Cardiac fibroblast (primary cell): Measurements from ENCODE around the gene ARNT2.
A peak's percentile ranks its signal among the peaks of the same experiment; 100 is the strongest.

Experiments
- DNase-seq, 2 donors: peaks; one replicate each; pipeline versions ENCODE4 v3.0.0 to v3.0.0-alpha.2; 2010; ENCODE audit warnings: low read depth in 2 of 2
- H3K4me3 ChIP-seq, 2 donors: replicated peaks in 1 of 2; 1 replicate in 1 of 2; 2 replicates in 1 of 2; pipeline ENCODE4 v1.5.1; 2011; ENCODE audit warnings: low read depth in 2 of 2, low read length in 2 of 2, mild to moderate bottlenecking in 2 of 2, moderate library complexity in 1 of 2
- CTCF ChIP-seq: IDR thresholded peaks from one replicate; pipeline ENCODE4 v1.5.1; 2011; ENCODE audit warnings: low read depth, mild to moderate bottlenecking, low read length, inconsistent platforms

The ARNT2 gene

GRCh38 chr15:80633221-80633620 lies 229.0 kb downstream of the ARNT2 start:
- no peak for TF ChIP-seq CTCF
- DNase-seq: no peak
- H3K4me3 ChIP-seq: no peak overlapping the region

- peak in 1 of 2 donors; percentile 72 for DNase-seq
- no peak for TF ChIP-seq CTCF
- no peak overlapping the region for H3K4me3 ChIP-seq
Measured at GRCh38 chr15:80635953-80636352, 231.8 kb downstream of the ARNT2 start.

GRCh38 chr15:80636675-80637074 lies 232.5 kb downstream of the ARNT2 start:
- no peak for TF ChIP-seq CTCF
- DNase-seq: no peak
- no peak overlapping the region for H3K4me3 ChIP-seq

- no peak for DNase-seq
- no peak for TF ChIP-seq CTCF
- H3K4me3 ChIP-seq: no peak overlapping the region
Measured at GRCh38 chr15:80637747-80638146, 233.6 kb downstream of the ARNT2 start.

GRCh38 chr15:80638553-80639167 lies 234.5 kb downstream of the ARNT2 start:
- no peak overlapping the region for H3K4me3 ChIP-seq

GRCh38 chr15:80639168-80639555 lies 235.0 kb downstream of the ARNT2 start:
- no peak for DNase-seq
- H3K4me3 ChIP-seq: no peak overlapping the region
- no peak for TF ChIP-seq CTCF

More at GRCh38 chr15:80638553-80639167, 234.5 kb downstream of the ARNT2 start:
- TF ChIP-seq CTCF: no peak
- DNase-seq: no peak
